Brain pericyte (primary cell): Measurements from ENCODE around the gene PUSL1.

Source experiments
- DNase-seq: peaks from one replicate; pipeline ENCODE4 v3.0.0-alpha.2; 2012; ENCODE audit warnings: low read depth, low spot score

Gene PUSL1

DNA sequence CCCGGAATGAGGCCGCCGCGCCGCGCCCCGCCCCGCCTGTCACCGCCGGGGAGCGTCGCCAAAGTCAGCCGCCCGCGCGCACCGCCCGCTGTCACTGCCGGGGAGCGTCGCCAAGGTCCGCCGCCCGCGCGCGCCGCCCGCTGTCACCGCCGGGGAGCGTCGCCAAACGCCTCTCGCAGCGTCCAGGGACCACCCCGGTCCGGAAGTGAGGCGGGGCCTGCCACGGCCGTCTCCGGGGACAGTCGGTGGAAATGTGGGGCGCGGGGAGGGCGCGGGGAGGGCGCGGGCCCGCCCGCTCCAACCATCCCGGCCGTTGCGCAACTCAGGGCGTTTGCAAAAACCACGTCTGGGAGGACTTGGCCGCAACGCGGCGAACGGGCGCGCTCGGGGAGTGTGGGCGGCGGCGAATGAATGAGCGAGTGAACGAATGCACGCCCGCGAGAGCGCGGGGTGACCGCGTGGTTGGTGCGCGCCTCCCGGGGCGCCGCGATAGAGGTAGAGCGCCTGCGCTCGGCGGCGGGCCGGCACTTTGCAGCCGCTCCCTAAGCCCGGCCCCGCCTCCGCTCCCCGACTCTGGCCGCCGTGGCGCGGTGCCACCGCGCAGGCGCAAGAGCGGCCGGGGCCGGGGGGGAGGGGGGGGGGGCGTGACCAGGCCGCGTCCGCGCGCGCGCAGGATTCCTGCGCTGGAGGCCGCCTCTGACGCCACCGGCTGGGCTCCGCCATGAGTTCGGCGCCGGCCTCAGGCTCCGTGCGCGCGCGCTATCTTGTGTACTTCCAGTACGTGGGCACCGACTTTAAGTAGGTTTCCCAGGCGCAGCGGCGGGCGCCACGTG is at the start of gene PUSL1, which contains the start of gene ACAP3:
TSS of gene PUSL1 (plus strand) at position 675 of the 833 bp plus-strand sequence. CDS start at position 722, 47 bp downstream.
TSS of gene ACAP3 (minus strand) at position 8 of the 833 bp plus-strand sequence. CDS start 115 bp downstream, outside the sequence.
- DNase-seq: peak; percentile 85

DNA sequence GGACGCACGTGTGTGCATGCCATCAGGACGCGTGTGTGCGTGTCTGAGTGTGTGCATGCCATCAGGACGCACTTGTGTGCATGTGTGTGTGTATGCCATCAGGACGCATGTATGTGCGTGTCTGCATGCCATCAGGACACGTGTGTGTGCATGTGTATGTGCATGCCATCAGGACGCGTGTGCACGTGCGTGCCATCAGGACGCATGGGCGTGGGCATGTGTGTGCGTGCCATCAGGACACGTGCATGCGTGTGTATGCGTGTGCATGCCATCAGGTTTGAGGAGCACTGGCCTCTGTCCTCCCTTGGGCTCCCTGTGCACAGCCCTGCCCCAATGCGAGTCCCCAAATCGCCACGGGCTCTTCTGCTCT is 49.3 kb upstream of the PUSL1 start:
- no peak for DNase-seq

- DNase-seq: no peak
Measured at GRCh38 chr1:1259540-1259939, 48.9 kb upstream of the PUSL1 start.

DNA sequence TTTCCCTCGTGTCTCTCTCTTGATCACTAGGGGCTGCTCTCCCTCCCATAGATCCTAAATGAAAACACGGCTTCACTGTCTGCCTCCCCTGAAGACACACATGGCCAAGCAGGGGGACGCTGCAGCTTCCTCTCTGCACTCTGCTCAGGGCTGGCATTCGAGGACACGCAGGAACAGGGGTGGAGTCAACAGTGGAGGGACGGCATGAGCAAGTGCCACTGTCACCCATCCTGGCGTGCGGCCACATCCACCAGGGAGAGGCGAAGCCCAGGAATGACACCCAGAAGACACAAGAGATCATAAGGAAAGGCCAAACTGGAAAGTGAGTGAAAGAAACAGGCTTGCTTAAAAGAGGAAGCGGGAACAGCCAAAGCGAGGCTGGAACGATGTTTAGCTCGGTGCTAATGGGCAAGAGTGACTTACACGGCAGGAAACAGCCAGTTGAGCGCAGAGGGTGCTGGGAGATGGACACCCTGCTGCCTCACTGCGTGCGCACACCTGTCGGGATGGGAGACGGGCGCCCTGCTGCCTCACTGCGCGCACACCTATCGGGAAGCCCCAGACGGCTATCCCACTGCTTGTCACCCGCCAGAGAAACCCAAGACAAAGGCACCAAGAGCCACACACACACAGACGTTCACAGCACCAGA is 48.3 kb upstream of the PUSL1 start:
- DNase-seq: no peak

- DNase-seq: no peak
Measured at GRCh38 chr1:1260843-1261560, 47.4 kb upstream of the PUSL1 start.

DNA sequence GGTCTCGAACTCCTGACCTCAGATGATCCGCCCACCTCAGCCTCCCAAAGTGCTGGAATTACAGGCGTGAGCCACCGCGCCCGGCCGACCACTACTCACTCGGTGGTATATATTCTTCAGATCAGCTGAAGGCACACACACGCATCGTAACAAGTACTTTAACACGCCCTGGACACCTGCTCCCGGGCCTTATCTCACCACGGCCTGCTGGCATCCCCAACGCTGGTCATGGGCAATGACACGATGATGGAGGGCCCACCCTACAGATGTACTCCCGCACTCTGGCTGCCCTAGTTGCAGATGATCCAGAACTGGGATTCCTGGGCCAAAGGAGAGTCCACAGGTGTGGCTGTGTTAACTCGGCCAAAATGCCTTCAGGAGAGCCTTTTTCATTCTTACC is 46.3 kb upstream of the PUSL1 start:
- no peak for DNase-seq

DNA sequence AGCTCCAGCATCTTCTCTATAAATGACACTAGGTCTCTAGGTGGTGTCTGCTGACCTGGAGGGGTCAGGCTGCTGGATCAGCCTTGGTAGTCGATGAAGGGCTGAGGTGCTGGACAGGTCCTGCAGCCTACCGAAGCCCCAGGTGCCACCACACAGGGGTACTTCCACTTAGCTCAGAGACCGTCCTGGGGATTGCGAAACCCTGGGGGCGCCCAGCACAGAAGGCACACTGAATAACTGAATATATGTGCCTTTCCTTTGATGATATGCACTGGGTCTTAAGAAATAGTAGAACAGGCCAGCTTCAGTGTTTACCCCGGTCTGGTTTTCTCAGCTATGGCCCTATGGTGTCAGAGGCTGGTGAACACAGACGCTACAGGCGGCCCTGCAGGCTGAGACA is 45.6 kb upstream of the PUSL1 start:
- no peak for DNase-seq

DNA sequence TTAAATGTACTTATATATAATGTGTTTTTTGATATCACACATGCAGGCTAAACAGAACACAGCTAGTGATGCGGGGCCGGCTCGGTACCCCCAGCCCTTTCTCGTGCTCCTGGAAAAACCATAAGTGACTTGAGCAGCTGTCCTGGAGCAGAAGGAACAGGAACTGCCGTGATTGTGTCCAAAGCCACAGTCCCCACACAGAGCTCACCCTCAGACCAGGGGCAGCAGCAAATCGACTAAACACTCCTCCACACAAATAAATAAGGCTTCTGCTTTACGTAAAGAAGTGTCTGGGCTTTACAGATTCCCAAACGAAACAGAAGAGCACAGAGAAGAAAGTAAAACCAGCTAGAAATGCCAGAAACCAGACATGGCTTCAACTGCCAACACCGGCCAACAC is 44.4 kb upstream of the PUSL1 start:
- DNase-seq: no peak

DNA sequence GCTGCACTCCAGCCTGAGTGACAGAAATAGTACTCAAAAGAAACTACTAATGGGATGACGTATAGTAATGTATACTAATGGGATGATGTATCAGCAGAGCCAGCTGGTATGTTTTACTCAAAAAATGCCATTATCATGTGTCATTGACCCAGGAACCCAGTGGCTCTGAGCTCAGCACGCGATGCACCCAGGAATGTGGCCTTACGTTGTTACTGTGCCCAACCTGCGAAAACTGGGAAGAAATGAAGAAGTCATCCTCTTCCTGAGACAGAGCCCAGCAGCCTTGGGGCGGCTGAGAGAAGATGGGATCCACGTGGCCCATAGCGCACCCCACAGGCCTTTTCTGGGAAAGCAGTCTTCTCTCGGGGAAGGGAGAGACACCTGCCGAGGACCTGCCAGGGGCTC is 43.5 kb upstream of the PUSL1 start:
- DNase-seq: peak; percentile 44

DNA sequence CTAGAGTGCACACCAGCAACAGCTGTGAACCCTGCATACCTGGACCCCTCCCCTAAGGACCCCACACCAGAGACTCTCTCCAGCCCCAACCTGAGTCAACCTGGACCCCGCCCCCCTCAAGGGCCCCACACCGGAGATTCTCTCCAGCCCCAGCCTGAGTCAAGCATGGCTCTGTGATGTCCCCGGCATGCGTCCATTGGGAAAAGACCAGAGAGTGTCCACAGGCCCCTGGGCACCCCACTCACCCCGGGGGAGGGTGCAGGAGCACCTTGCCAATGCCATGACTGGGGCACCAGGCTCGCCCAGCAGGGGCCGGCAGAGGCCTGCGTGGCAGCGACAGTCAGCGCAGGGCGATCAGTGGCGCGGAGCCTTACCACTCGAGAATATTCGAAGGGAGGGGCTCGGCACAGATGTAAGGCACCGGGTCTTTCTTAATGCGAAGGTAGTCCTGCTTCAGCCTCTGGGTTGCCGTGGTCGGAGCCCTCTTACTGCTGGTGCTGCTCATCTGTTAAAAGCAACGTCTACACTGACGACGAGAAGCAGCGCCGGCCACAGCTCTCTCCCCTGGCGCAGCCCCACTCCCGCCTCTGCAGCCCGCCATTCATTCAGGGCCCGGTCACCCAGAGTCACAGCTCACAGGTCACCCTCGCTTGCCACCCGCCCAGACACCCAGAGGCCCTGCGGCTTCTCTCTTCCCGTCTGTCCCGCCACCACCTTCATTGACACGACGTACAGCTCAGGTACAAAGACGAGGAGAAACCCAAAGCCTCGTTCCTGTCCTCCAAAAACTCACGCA is 40.7 kb upstream of the PUSL1 start:
- no peak for DNase-seq

GRCh38 chr1:1268284-1268682 is 40.1 kb upstream of the PUSL1 start:
- DNase-seq: no peak

DNA sequence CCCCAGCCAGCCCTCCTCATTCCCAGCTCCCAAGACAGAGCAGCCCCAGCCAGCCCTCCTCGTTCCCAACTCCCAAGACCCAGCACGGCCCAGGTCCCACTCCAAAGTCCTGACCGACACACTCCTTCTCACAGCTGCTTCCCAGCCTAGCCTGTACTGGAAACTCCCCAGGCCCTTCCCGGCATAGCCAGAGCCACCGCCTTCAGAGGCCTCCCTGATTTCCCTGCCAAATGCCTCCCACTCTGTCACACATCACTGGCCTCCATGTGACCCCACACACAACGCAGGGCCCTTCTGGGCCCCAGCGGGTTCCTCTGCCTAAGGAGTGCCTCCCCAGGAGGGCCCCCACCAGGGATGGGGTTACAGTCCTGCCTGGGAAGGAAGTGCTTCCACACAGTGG is 37.6 kb upstream of the PUSL1 start:
- no peak for DNase-seq

- no peak for DNase-seq
Measured at GRCh38 chr1:1272341-1273208, 35.8 kb upstream of the PUSL1 start.

DNA sequence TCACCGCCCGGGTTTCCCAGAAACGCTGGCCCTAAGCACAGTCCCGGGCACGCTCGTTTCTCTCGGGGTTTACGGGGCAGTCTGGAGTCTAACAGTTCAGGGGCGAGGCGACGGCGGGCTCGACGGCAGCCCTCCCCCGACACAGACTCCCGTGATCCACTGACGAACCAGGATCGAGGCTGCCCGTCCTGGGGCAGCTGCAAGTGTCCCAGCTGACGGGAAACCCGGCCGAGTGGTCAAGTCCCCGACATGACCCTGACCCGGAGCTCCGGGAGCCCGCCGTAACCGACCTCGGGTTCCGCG is 35.2 kb upstream of the PUSL1 start:
- DNase-seq: no peak

GRCh38 chr1:1273512-1274298 is 34.7 kb upstream of the PUSL1 start, which contains the start of gene UBE2J2:
UBE2J2 (minus strand) TSS chr1:1273854; CDS start chr1:1267992, 5,862 bp downstream.
- peak; percentile 47 for DNase-seq

- DNase-seq: no peak
Measured at GRCh38 chr1:1274299-1274930, 34.0 kb upstream of the PUSL1 start.

DNA sequence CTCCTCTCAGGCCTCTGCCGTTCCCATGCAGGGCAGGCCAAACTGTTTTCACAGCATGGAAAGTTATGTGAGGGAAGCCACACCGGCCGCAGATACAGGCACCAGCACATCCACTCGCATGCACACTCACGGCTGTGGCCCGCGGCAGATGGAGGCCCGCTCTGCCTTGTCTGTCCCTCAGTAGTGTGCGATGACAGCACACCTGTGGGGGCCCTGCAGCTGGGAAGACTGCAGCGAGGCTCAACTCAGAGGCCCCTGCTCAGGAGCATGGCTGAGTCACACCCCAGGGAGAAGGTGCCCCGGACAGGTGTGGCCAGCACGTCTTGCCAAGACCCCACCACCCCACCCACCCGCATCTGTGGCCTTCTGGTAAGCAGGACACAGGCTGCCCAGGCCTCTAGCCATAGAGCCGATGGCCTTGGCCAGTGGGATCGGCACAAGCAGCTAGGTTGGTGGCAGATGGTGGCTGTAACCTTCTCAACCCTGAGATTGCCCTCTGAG is 33.4 kb upstream of the PUSL1 start:
- no peak for DNase-seq

DNA sequence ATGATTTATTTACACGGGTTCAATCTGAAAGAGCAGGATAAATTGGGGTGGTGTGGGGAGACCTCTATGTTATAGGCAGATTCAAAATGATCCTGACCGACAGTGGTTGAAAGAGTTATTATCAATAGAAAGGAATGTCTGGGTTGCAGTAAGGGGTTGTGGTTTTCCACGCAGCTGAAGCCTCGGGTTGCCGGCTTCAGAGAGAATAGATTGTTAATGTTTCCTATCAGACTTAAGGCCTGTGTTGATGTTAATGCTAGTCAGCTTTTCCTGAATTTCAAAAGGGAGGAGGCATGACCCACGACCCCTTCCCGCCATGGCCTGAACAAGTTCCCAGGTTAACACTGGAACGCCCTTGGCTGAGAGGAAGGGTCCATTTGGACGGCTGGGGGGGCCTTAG is 32.6 kb upstream of the PUSL1 start:
- DNase-seq: no peak

GRCh38 chr1:1278620-1279019 is 29.8 kb upstream of the PUSL1 start:
- no peak for DNase-seq
